Prostate gland (tissue), 2 donors: ENCODE results near the gene SYPL2. TPM values are rescaled to one million over a fixed set of nuclear protein-coding genes. Genes with fewer than 3 reads are reported as not detected.
A peak's percentile ranks its signal among the peaks of the same experiment; 100 is the strongest.

Experiments used
- DNase-seq: peaks from one replicate; pipeline ENCODE4 v3.0.0-alpha.2; 2019; ENCODE audit warnings: low spot score
- H3K27ac ChIP-seq, 2 donors: fragments of 200-600 bp; sonication (generic); 2 replicates each; pipeline ENCODE4 v1.5.1; 2017 to 2019
- H3K27me3 ChIP-seq: fragments of 200-600 bp; sonication (generic); replicated peaks from 2 replicates; pipeline ENCODE4 v1.5.1; 2019; ENCODE audit not compliant: insufficient read depth
- H3K36me3 ChIP-seq, 2 donors: fragments of 200-600 bp; sonication (generic); 1 replicate in 1 of 2; 2 replicates in 1 of 2; pipeline versions ENCODE4 v1.5.1 to v1.8.1; 2017 to 2019
- H3K4me1 ChIP-seq: fragments of 200-600 bp; sonication (generic); replicated peaks from 2 replicates; pipeline ENCODE4 v1.5.1; 2019
- H3K4me3 ChIP-seq, 2 donors: fragments of 200-600 bp; sonication (generic); 2 replicates each; pipeline ENCODE4 v1.5.1; 2017 to 2019
- H3K9me3 ChIP-seq: fragments of 200-600 bp; sonication (generic); 2 replicates; pipeline ENCODE4 v1.5.1; 2017
- CTCF ChIP-seq, 4 experiments: fragments of 200-600 bp in 2 of 4; fragments of 450-650 bp in 2 of 4; sonication (generic) in 2 of 4; IDR thresholded peaks; 1 replicate in 3 of 4; 2 replicates in 1 of 4; pipeline ENCODE4 v1.5.1; 2016 to 2019; ENCODE audit warnings: antibody characterized with exemption in 4 of 4, mild to moderate bottlenecking in 2 of 4, moderate library complexity in 2 of 4
- POLR2A ChIP-seq: fragments of 450-650 bp; IDR thresholded peaks from one replicate; pipeline ENCODE4 v1.6.1; 2016; ENCODE audit warnings: antibody characterized with exemption, mild to moderate bottlenecking
- POLR2AphosphoS5 ChIP-seq: sonication (generic); formaldehyde crosslinking; IDR thresholded peaks from one replicate; pipeline ENCODE4 v1.6.1; 2017; ENCODE audit warnings: antibody characterized with exemption
- WGBS: methylation state at CpG from one replicate; pipeline ENCODE4 v1.1.5; 2018; 5-methylcytosine and 5-hydroxymethylcytosine counted together
- intact Hi-C: fragments of 100-400 bp; cut with DNase I; formaldehyde crosslinking; loops from one replicate; pipeline ENCODE4 v1.14.2; 2022
- total RNA-seq, 2 donors: library from RNA; depleted of rRNA; stranded (reverse); fragments of >200 nt; gene quantifications; one replicate each; pipeline ENCODE4 v1.1.0, GENCODE V29; 2016

The SYPL2 gene
- total RNA-seq, 2 donors from 2014 or later: 1.3 to 48.1 TPM

- no peaks in the 10 kb centered on the region for H3K27me3 ChIP-seq
- no peaks in the 10 kb centered on the region for H3K36me3 ChIP-seq
- H3K4me1 ChIP-seq: peaks cover 7% of the 10 kb centered on the region
- H3K4me3 ChIP-seq: peak within 1 kb of the TSS; percentile 58 to 90
- H3K9me3 ChIP-seq: no peaks in the 10 kb centered on the region
- peak within 1 kb of the TSS; percentile 95 for H3K27ac ChIP-seq
- intact Hi-C loops: no loop called here
- DNase-seq: peak; percentile 91
- TF ChIP-seq CTCF (IDR thresholded peaks at IDR 0.05): peak in 3 of 4 experiments; percentile 11 to 23 (median 15)
- TF ChIP-seq POLR2AphosphoS5: peak; percentile 54
- peak; percentile 40 for TF ChIP-seq POLR2A
- under 1% methylated on average over 71 of the region's 73 CpGs for WGBS
These were observed 17.5 kb downstream of the SYPL2 start, which contains the start of gene ATXN7L2 for GRCh38 chr1:109483672-109484518. Gene ATXN7L2, plus strand, starts transcription at chr1:109483905. Its CDS starts 49 bp downstream, at chr1:109483954.

- H3K27me3 ChIP-seq: no peaks in the 10 kb centered on the region
- no peaks in the 10 kb centered on the region for H3K36me3 ChIP-seq
- H3K4me1 ChIP-seq: peaks cover 7% of the 10 kb centered on the region
- peak overlapping the region; percentile 58 to 90 for H3K4me3 ChIP-seq
- DNase-seq: no peak
- intact Hi-C loops: no loop called here
- H3K9me3 ChIP-seq: no peaks in the 10 kb centered on the region
- H3K27ac ChIP-seq: peak overlapping the region; percentile 95
- TF ChIP-seq POLR2A (no peak), POLR2AphosphoS5 (no peak), CTCF (IDR thresholded peaks at IDR 0.05) (no peak)
- 17% methylated on average over 15 of the region's 15 CpGs for WGBS
These were observed 18.2 kb downstream of the SYPL2 start for GRCh38 chr1:109484519-109484975.

- no peak overlapping the region for H3K27ac ChIP-seq
- peaks cover 7% of the 10 kb centered on the region for H3K4me1 ChIP-seq
- no peak overlapping the region for H3K4me3 ChIP-seq
- H3K36me3 ChIP-seq: no peaks in the 10 kb centered on the region
- intact Hi-C loops: no loop called here
- no peak for DNase-seq
- H3K9me3 ChIP-seq: no peaks in the 10 kb centered on the region
- 14% methylated on average over 3 of the region's 3 CpGs for WGBS
- no peak for TF ChIP-seq CTCF (IDR thresholded peaks at IDR 0.05)
- TF ChIP-seq POLR2A: no peak
- TF ChIP-seq POLR2AphosphoS5: no peak
- H3K27me3 ChIP-seq: no peaks in the 10 kb centered on the region
These were observed 18.7 kb downstream of the SYPL2 start for GRCh38 chr1:109485001-109485400.

- no peak for DNase-seq
- no peak overlapping the region for H3K27ac ChIP-seq
- H3K4me3 ChIP-seq: no peak overlapping the region
- no peaks in the 10 kb centered on the region for H3K27me3 ChIP-seq
- peaks cover 7% of the 10 kb centered on the region for H3K4me1 ChIP-seq
- H3K36me3 ChIP-seq: no peaks in the 10 kb centered on the region
- H3K9me3 ChIP-seq: no peaks in the 10 kb centered on the region
- intact Hi-C loops: no loop called here
- WGBS: 59% methylated on average over 5 of the region's 5 CpGs
- TF ChIP-seq POLR2A: no peak
- TF ChIP-seq POLR2AphosphoS5: no peak
- TF ChIP-seq CTCF (IDR thresholded peaks at IDR 0.05): no peak
These were observed 20.9 kb downstream of the SYPL2 start for GRCh38 chr1:109487261-109487660.
